Esophagus squamous epithelium (tissue), 4 donors: ENCODE measurements around the gene LRRC4C.

ENCODE experiments used
- POLR2A ChIP-seq, 4 donors: fragments of 450-650 bp; IDR thresholded peaks; one replicate each; pipeline ENCODE4 v1.6.1; 2017; ENCODE audit warnings: antibody characterized with exemption in 4 of 4, mild to moderate bottlenecking in 4 of 4, moderate library complexity in 3 of 4
- TF ChIP-seq, protein P1 (sequence below), 6 experiments: fragments of 450-650 bp in 4 of 6; fragments of 200-600 bp in 2 of 6; sonication (generic) in 2 of 6; IDR thresholded peaks; one replicate each; pipeline ENCODE4 v1.5.1; 2016 to 2019; ENCODE audit warnings: antibody characterized with exemption in 6 of 6, mild to moderate bottlenecking in 4 of 6, moderate library complexity in 4 of 6

DNA sequence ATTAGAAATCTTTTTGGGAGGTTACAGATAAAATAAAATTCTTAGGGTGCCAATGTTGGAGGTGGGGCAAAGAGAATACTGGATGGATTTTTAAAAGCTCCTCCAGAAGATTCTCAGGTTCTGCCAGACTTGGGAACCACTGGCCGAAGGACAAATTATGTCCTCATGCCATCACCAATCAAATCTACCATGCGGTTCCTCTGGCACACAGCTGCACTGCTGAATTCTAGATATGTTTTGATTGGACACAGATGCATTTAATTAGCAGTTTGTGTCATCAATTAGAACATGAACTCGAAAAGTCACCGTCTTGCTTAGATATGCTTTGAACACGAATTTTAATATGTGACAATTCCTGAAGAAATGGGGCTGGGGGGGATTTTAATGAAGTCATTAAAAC lies 1269.2 kb downstream of the LRRC4C start:
- TF ChIP-seq, protein P1, sequence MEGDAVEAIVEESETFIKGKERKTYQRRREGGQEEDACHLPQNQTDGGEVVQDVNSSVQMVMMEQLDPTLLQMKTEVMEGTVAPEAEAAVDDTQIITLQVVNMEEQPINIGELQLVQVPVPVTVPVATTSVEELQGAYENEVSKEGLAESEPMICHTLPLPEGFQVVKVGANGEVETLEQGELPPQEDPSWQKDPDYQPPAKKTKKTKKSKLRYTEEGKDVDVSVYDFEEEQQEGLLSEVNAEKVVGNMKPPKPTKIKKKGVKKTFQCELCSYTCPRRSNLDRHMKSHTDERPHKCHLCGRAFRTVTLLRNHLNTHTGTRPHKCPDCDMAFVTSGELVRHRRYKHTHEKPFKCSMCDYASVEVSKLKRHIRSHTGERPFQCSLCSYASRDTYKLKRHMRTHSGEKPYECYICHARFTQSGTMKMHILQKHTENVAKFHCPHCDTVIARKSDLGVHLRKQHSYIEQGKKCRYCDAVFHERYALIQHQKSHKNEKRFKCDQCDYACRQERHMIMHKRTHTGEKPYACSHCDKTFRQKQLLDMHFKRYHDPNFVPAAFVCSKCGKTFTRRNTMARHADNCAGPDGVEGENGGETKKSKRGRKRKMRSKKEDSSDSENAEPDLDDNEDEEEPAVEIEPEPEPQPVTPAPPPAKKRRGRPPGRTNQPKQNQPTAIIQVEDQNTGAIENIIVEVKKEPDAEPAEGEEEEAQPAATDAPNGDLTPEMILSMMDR (IDR thresholded peaks at IDR 0.05) = no peak
- TF ChIP-seq POLR2A (IDR thresholded peaks at IDR 0.05) = no peak
